B cell (primary cell): ENCODE measurements around the gene EYS. TPM values are rescaled to one million over a fixed set of nuclear protein-coding genes. Genes with fewer than 3 reads are reported as not detected.

Experiments used
- ATAC-seq: fragments of 200-7000 bp; cut with Tn5 transposase; one replicate; pipeline ENCODE4 v1.10.0; 2021; ENCODE audit warnings: low read depth, mild to moderate bottlenecking, moderate number of reproducible peaks, moderate library complexity
- CTCF ChIA-PET: fragments of 350-600 bp; sonication (Branson Sonifier 250); formaldehyde crosslinking; loops from one replicate; lab custom pipeline; 2021; ENCODE audit warnings: antibody characterized with exemption, inconsistent platforms; lab: Charles Lee
- POLR2A ChIA-PET: fragments of 350-600 bp; sonication (Branson Sonifier 250); formaldehyde crosslinking; loops from one replicate; lab custom pipeline; 2021; ENCODE audit warnings: antibody characterized with exemption; lab: Charles Lee
- DNase-seq: peaks from one replicate; pipeline ENCODE4 v3.0.0; 2013
- H2AFZ ChIP-seq: 2 replicates; pipeline ENCODE4 v1.6.1; 2012; ENCODE audit warnings: mild to moderate bottlenecking, low read depth, low read length; ENCODE audit not compliant: insufficient read depth, poor library complexity, severe bottlenecking
- H3K27ac ChIP-seq, 2 donors: 1 replicate in 1 of 2; 2 replicates in 1 of 2; pipeline ENCODE4 v1.5.1; 2012 to 2013; ENCODE audit warnings: low read length in 2 of 2, mild to moderate bottlenecking in 2 of 2, moderate library complexity in 1 of 2
- H3K27me3 ChIP-seq, 4 experiments: fragments of 200-600 bp in 1 of 4; sonication (generic) in 1 of 4; replicated peaks in 1 of 4; 1 replicate in 2 of 4; 2 replicates in 2 of 4; pipeline versions ENCODE4 v1.6.1 to v1.7.0; 2013 to 2016; ENCODE audit warnings: low read length in 3 of 4, mild to moderate bottlenecking in 2 of 4, mixed read lengths in 1 of 4, moderate library complexity in 1 of 4; ENCODE audit not compliant: insufficient read depth in 4 of 4, control insufficient read depth in 3 of 4; ENCODE audit errors: control extremely low read depth in 1 of 4
- H3K36me3 ChIP-seq, 2 experiments: replicated peaks in 1 of 2; 1 replicate in 1 of 2; 2 replicates in 1 of 2; pipeline versions ENCODE4 v1.6.1 to v1.7.1; 2013; ENCODE audit warnings: low read length in 1 of 2; ENCODE audit not compliant: insufficient read depth in 2 of 2, control insufficient read depth in 1 of 2; ENCODE audit errors: control extremely low read depth in 1 of 2, extremely low read depth in 1 of 2
- H3K4me1 ChIP-seq, 2 donors: fragments of 200-600 bp in 1 of 2; sonication (generic) in 1 of 2; 1 replicate in 1 of 2; 2 replicates in 1 of 2; pipeline versions ENCODE4 v1.5.1 to v1.6.1; 2013 to 2017; ENCODE audit warnings: low read length in 2 of 2; ENCODE audit not compliant: control insufficient read depth in 2 of 2, insufficient read depth in 2 of 2
- H3K4me2 ChIP-seq: replicated peaks from 2 replicates; pipeline ENCODE3; 2012; ENCODE audit warnings: mild to moderate bottlenecking, low read depth, low read length; ENCODE audit not compliant: poor library complexity, severe bottlenecking
- H3K4me3 ChIP-seq, 5 experiments: fragments of 200-600 bp in 1 of 5; sonication (generic) in 1 of 5; 1 replicate in 3 of 5; 2 replicates in 2 of 5; pipeline versions ENCODE4 v1.5.1 to v1.7.0; 2011 to 2016; ENCODE audit warnings: low read length in 4 of 5, mild to moderate bottlenecking in 4 of 5, low read depth in 2 of 5, control low read depth in 1 of 5, moderate library complexity in 1 of 5; ENCODE audit not compliant: insufficient read depth in 1 of 5; ENCODE audit errors: control extremely low read depth in 1 of 5, extremely low read depth in 1 of 5
- H3K79me2 ChIP-seq: fragments of 200-600 bp; sonication (generic); one replicate; pipeline ENCODE4 v1.6.0; 2016; ENCODE audit warnings: low read length; ENCODE audit not compliant: control insufficient read depth, insufficient read depth
- H3K9ac ChIP-seq: fragments of 200-600 bp; sonication (generic); 2 replicates; pipeline ENCODE4 v1.6.1; 2017; ENCODE audit warnings: mild to moderate bottlenecking, low read length, moderate library complexity
- H3K9me3 ChIP-seq, 3 donors: one replicate each; pipeline versions ENCODE4 v1.6.1 to v1.7.1; 2013; ENCODE audit warnings: low read length in 2 of 3; ENCODE audit not compliant: control insufficient read depth in 2 of 3, insufficient read depth in 1 of 3; ENCODE audit errors: control extremely low read depth in 1 of 3
- H4K20me1 ChIP-seq: 2 replicates; pipeline ENCODE4 v1.6.0; 2012; ENCODE audit warnings: mild to moderate bottlenecking, low read length; ENCODE audit not compliant: insufficient read depth, control insufficient read depth, poor library complexity, severe bottlenecking
- H3K27ac Mint-ChIP-seq: one replicate; pipeline ENCODE4 v1.8.0; 2021; ENCODE audit warnings: mixed read lengths
- H3K27me3 Mint-ChIP-seq: one replicate; pipeline ENCODE4 v1.8.0; 2021; ENCODE audit warnings: mixed read lengths
- H3K4me1 Mint-ChIP-seq: one replicate; pipeline ENCODE4 v1.8.0; 2021; ENCODE audit warnings: mixed read lengths
- H3K4me3 Mint-ChIP-seq: one replicate; pipeline ENCODE4 v1.8.0; 2021; ENCODE audit warnings: mixed read lengths
- H3K9me3 Mint-ChIP-seq: one replicate; pipeline ENCODE4 v1.8.0; 2022; ENCODE audit warnings: mixed read lengths; ENCODE audit not compliant: insufficient read depth
- CTCF ChIP-seq: fragments of 200-600 bp; IDR thresholded peaks from one replicate; pipeline ENCODE4 v1.8.0; 2022; ENCODE audit warnings: antibody characterized with exemption, mild to moderate bottlenecking
- EZH2 ChIP-seq: IDR thresholded peaks from 2 replicates; pipeline ENCODE4 v1.6.1; 2012; ENCODE audit warnings: borderline replicate concordance, low read depth, mild to moderate bottlenecking, moderate library complexity, low read length; ENCODE audit not compliant: insufficient read depth, poor library complexity, severe bottlenecking
- WGBS: methylation state at CpG from one replicate; pipeline ENCODE4 v1.1.5; 2013; ENCODE audit warnings: missing lambda C conversion rate; ENCODE audit not compliant: insufficient coverage; 5-methylcytosine and 5-hydroxymethylcytosine counted together
- intact Hi-C: fragments of 100-400 bp; cut with micrococcal nuclease; formaldehyde crosslinking; loops from one replicate; pipeline ENCODE4 v1.10.0; 2022
- polyA plus RNA-seq: library from polyadenylated mRNA; depleted of rRNA; stranded (reverse); fragments of >200 nt; gene quantifications from 2 replicates; pipeline ENCODE4 v1.2.3, GENCODE V29; 2012
- total RNA-seq, 2 donors: library from RNA; stranded (reverse); fragments of 120-200 nt in 1 of 2; gene quantifications; 1 replicate in 1 of 2; 2 replicates in 1 of 2; pipeline versions ENCODE4 v1.2.3 to v1.2.4, GENCODE V29; 2013 to 2022

Gene EYS
- total and polyA plus RNA-seq, 2 donors (not counting 1 experiment from before 2014, with no cell fraction given) = not detected

- no peaks in the 10 kb centered on the region for H3K27me3 Mint-ChIP-seq
- H3K4me2 ChIP-seq = no peak overlapping the region
- no peak overlapping the region for H3K9ac ChIP-seq
- H2AFZ ChIP-seq = no peak overlapping the region
- no peaks in the 10 kb centered on the region for H3K27me3 ChIP-seq
- H3K27ac ChIP-seq = no peak overlapping the region
- ChIA-PET CTCF (no interaction called here), POLR2A (no interaction called here)
- H3K4me1 Mint-ChIP-seq = no peaks in the 10 kb centered on the region
- H3K27ac Mint-ChIP-seq = no peak overlapping the region
- H3K9me3 Mint-ChIP-seq = peaks cover 17% of the 10 kb centered on the region
- TF ChIP-seq EZH2 = no peak
- no peak for TF ChIP-seq CTCF
- no peaks in the 10 kb centered on the region for H3K79me2 ChIP-seq
- no peak overlapping the region for H3K4me3 ChIP-seq
- DNase-seq (no peak), ATAC-seq (no peak)
- intact Hi-C loops = no loop called here
- H3K36me3 ChIP-seq = no peaks in the 10 kb centered on the region
- no peaks in the 10 kb centered on the region for H3K9me3 ChIP-seq
- no peaks in the 10 kb centered on the region for H4K20me1 ChIP-seq
- no peak overlapping the region for H3K4me3 Mint-ChIP-seq
- no peaks in the 10 kb centered on the region for H3K4me1 ChIP-seq
Observed at GRCh38 chr6:65680232-65680631, 26.8 kb downstream of the EYS start.

GRCh38 chr6:65671922-65672321 lies 35.1 kb downstream of the EYS start:
- POLR2A ChIA-PET = no interaction called here
- no peaks in the 10 kb centered on the region for H3K79me2 ChIP-seq
- no peak for ATAC-seq
- H4K20me1 ChIP-seq = no peaks in the 10 kb centered on the region
- Mint-ChIP-seq H3K4me1 (no peaks in the 10 kb centered on the region), H3K4me3 (no peak overlapping the region), H3K9me3 (peaks cover 3% of the 10 kb centered on the region), H3K27me3 (no peaks in the 10 kb centered on the region), H3K27ac (no peak overlapping the region)
- no peaks in the 10 kb centered on the region for H3K36me3 ChIP-seq
- no peak overlapping the region for H3K4me2 ChIP-seq
- no peaks in the 10 kb centered on the region for H3K4me1 ChIP-seq
- CTCF ChIA-PET = no interaction called here
- H3K27me3 ChIP-seq = no peaks in the 10 kb centered on the region
- H3K9ac ChIP-seq = no peak overlapping the region
- intact Hi-C loops = no loop called here
- no peak overlapping the region for H3K4me3 ChIP-seq
- 67% methylated on average over 1 of the region's 1 CpG for WGBS
- TF ChIP-seq CTCF (no peak), EZH2 (no peak)
- H3K9me3 ChIP-seq = no peaks in the 10 kb centered on the region
- no peak for DNase-seq
- H2AFZ ChIP-seq = no peak overlapping the region
- H3K27ac ChIP-seq = no peak overlapping the region
